A673 (cell line): ENCODE data around the gene PARPBP. TPM values are rescaled to one million over a fixed set of nuclear protein-coding genes. Genes with fewer than 3 reads are reported as not detected.

ENCODE experiments used
- BruUV-seq: library from RNA; stranded (reverse); fragments of 400-500 nt; replicated peaks from 2 replicates; lab custom pipeline; 2021; lab: Mats Ljungman, UMichigan
- CTCF ChIA-PET: fragments of 300-600 bp; sonication (Branson Sonifier 250); formaldehyde crosslinking; loops from one replicate; lab custom pipeline; 2022; ENCODE audit warnings: antibody characterized with exemption; lab: Charles Lee
- POLR2A ChIA-PET: fragments of 300-600 bp; sonication (Branson Sonifier 250); formaldehyde crosslinking; loops from one replicate; lab custom pipeline; 2022; ENCODE audit warnings: antibody characterized with exemption; ENCODE audit not compliant: low non-redundant PET; lab: Charles Lee
- DNase-seq: peaks from one replicate; pipeline ENCODE4 v3.0.0-alpha.2; 2015; ENCODE audit warnings: low spot score
- H3K27ac ChIP-seq: fragments of 200-600 bp; sonication (generic); 2 replicates; pipeline ENCODE4 v1.5.1; 2016; ENCODE audit warnings: mixed run types, low read depth, mild to moderate bottlenecking, mixed read lengths, antibody characterized with exemption, low read length; ENCODE audit not compliant: poor library complexity, severe bottlenecking
- H3K27me3 ChIP-seq: fragments of 200-600 bp; sonication (generic); replicated peaks from 2 replicates; pipeline ENCODE4 v1.6.1; 2017; ENCODE audit warnings: mixed run types, low read depth, mild to moderate bottlenecking, mixed read lengths, antibody characterized with exemption, low read length; ENCODE audit not compliant: insufficient read depth, poor library complexity
- H3K36me3 ChIP-seq: fragments of 200-600 bp; sonication (generic); 2 replicates; pipeline ENCODE4 v1.6.1; 2016; ENCODE audit warnings: mixed run types, mild to moderate bottlenecking, mixed read lengths, antibody characterized with exemption, low read length; ENCODE audit not compliant: insufficient read depth, poor library complexity, severe bottlenecking
- H3K4me1 ChIP-seq: fragments of 200-600 bp; sonication (generic); 2 replicates; pipeline ENCODE4 v1.6.1; 2017; ENCODE audit warnings: mixed run types, mild to moderate bottlenecking, mixed read lengths, antibody characterized with exemption, low read length; ENCODE audit not compliant: insufficient read depth, poor library complexity, severe bottlenecking
- H3K4me3 ChIP-seq: fragments of 200-600 bp; sonication (generic); 2 replicates; pipeline ENCODE4 v1.5.1; 2016; ENCODE audit warnings: low read depth, mixed run types, mild to moderate bottlenecking, mixed read lengths, low read length; ENCODE audit not compliant: poor library complexity, severe bottlenecking
- H3K9me3 ChIP-seq: fragments of 200-600 bp; sonication (generic); 2 replicates; pipeline ENCODE4 v1.6.1; 2016; ENCODE audit warnings: mixed run types, low read depth, mild to moderate bottlenecking, mixed read lengths, antibody characterized with exemption, low read length; ENCODE audit not compliant: poor library complexity, severe bottlenecking
- EZH2 ChIP-seq: fragments of 200-600 bp; sonication (generic); IDR thresholded peaks from 2 replicates; pipeline ENCODE4 v1.6.1; 2017; ENCODE audit warnings: borderline replicate concordance, low read depth, mild to moderate bottlenecking, mixed read lengths, antibody characterized with exemption, low read length; ENCODE audit not compliant: poor library complexity, severe bottlenecking
- intact Hi-C: fragments of 100-400 bp; cut with micrococcal nuclease; formaldehyde crosslinking; loops from one replicate; pipeline ENCODE4 v1.10.0; 2022; ENCODE audit not compliant: unreplicated experiment
- total RNA-seq: library from RNA; stranded (reverse); gene quantifications from 2 replicates; pipeline ENCODE4 v1.2.3, GENCODE V29; 2021
- TF ChIP-seq, protein P1 (sequence below): fragments of 300-800, 200-600 bp; sonication (generic); conservative IDR thresholded peaks from 2 replicates; pipeline ENCODE4 v1.5.1; 2017; ENCODE audit warnings: low read depth, mild to moderate bottlenecking, antibody characterized with exemption, low read length, moderate library complexity, mixed read lengths

PARPBP gene
- total RNA-seq, 1 experiment from 2014 or later = 43.0 TPM

DNA sequence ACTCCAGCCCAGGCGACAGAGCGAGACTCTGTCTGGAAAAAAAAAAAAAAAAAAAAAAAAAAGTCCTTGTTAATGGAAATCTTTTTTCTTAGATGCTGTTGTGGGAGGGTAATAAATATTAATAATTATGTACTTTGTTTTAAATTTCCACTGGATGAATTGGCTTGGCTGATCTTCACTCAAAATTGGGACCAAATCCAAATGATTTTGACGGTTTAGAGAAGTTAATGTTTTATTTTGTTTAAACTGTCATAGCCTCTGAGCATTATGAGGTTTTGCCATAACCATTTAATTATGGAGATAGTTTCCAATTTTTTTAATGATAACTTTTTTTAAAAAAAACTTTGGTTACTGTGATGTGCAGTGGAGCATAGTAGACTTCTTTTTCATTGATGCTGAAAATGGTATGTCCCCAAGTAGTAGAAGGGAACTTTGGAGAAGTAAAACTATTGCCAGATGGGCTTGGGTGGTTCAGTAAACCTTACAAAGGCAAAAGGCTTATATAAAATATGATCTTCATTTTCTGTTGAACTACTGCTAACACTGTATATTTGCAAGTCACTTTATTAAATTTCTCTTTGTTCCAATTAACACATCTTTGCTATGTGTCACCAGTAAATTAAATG is 81.6 kb downstream of the PARPBP start:
- ChIA-PET CTCF (interaction anchor here (0.5 kb wide), 1 partner anchor 495 kb away, joined by 4 read pairs; no protein-coding TSS in a partner anchor), POLR2A (no interaction called here)
- intact Hi-C loops = no loop called here

DNA sequence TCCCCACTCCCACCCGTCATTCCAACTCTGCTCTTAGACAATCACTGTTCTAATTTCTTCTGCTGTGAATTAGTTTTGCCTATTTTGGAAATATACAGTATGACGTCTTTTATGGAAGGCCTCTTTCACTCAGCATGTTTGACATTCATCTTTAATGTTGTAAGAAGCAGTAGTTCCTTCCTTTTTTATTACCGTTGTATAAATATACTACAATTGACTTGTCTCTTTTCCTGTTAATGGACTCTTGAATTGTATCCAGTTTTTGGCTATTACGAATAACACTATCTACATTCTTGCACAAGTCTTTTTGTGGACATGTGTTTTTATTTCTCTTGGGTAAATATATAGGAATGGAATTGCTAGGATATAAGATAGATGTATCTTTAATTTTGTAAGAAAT is 82.6 kb downstream of the PARPBP start:
- Histone ChIP-seq H3K9me3 (peaks cover under 1% of the 10 kb centered on the region), H3K27me3 (no peaks in the 10 kb centered on the region), H3K4me3 (no peak overlapping the region), H3K4me1 (no peaks in the 10 kb centered on the region), H3K36me3 (no peaks in the 10 kb centered on the region), H3K27ac (no peak overlapping the region)
- TF ChIP-seq, protein P1, sequence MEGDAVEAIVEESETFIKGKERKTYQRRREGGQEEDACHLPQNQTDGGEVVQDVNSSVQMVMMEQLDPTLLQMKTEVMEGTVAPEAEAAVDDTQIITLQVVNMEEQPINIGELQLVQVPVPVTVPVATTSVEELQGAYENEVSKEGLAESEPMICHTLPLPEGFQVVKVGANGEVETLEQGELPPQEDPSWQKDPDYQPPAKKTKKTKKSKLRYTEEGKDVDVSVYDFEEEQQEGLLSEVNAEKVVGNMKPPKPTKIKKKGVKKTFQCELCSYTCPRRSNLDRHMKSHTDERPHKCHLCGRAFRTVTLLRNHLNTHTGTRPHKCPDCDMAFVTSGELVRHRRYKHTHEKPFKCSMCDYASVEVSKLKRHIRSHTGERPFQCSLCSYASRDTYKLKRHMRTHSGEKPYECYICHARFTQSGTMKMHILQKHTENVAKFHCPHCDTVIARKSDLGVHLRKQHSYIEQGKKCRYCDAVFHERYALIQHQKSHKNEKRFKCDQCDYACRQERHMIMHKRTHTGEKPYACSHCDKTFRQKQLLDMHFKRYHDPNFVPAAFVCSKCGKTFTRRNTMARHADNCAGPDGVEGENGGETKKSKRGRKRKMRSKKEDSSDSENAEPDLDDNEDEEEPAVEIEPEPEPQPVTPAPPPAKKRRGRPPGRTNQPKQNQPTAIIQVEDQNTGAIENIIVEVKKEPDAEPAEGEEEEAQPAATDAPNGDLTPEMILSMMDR = no peak
- TF ChIP-seq EZH2 = no peak
- no TSS peak for BruUV-seq
- POLR2A ChIA-PET = no interaction called here
- CTCF ChIA-PET = no interaction called here
- DNase-seq = no peak
- intact Hi-C loops = no loop called here

More for the DNA sequence above, 81.6 kb downstream of the PARPBP start:
- no TSS peak for BruUV-seq
- H3K36me3 ChIP-seq = peaks cover under 1% of the 10 kb centered on the region
- H3K27ac ChIP-seq = no peak overlapping the region
- H3K9me3 ChIP-seq = no peaks in the 10 kb centered on the region
- H3K4me1 ChIP-seq = no peaks in the 10 kb centered on the region
- TF ChIP-seq, protein P1 = no peak
- no peak for TF ChIP-seq EZH2
- no peaks in the 10 kb centered on the region for H3K27me3 ChIP-seq
- no peak overlapping the region for H3K4me3 ChIP-seq
- no peak for DNase-seq

GRCh38 chr12:102204025-102204424 is 84.0 kb downstream of the PARPBP start:
- POLR2A ChIA-PET = no interaction called here
- intact Hi-C loops = no loop called here
- no peak for TF ChIP-seq EZH2
- TF ChIP-seq, protein P1 = no peak
- H3K27me3 ChIP-seq = no peaks in the 10 kb centered on the region
- no peak overlapping the region for H3K27ac ChIP-seq
- DNase-seq = no peak
- no peaks in the 10 kb centered on the region for H3K4me1 ChIP-seq
- no peak overlapping the region for H3K4me3 ChIP-seq
- peaks cover 16% of the 10 kb centered on the region for H3K9me3 ChIP-seq
- H3K36me3 ChIP-seq = no peaks in the 10 kb centered on the region
- CTCF ChIA-PET = no interaction called here
- BruUV-seq = no TSS peak
